Activated CD4-positive, CD25-positive, alpha-beta regulatory T cell (primary cell): ENCODE results near the gene VGLL4.
"Not testable (repeated sequence)": the region's sequence is repeated elsewhere in the genome, so short reads cannot be mapped to it uniquely, and the experiment has no call there.

ENCODE experiments used
- DNase-seq, 4 experiments: peaks; one replicate each; lab custom pipeline; 2025; lab: John Stamatoyannopoulos, UW

VGLL4 gene

GRCh38 chr3:11584570-11584969 lies 59.1 kb downstream of the VGLL4 start:
- DNase-seq: no peak

DNA sequence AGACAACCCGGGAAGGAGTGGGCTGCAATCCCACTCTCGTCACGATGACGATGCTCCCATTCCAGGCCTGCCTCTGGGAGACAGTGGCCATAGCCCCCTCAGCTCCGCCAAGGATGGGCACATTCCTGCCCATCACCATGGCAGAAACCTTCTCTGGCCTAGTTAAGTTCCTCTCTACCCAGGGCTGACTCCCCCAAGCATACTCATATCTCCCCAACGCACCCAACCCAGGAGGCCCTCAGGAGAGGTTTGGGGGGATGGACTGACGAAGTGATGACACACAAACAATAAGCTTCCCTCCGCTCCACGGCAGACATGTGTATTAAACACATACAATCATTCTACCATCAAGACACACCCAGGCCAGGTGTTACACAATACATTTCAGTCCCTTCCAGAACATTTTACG lies 60.1 kb downstream of the VGLL4 start:
- no peak for DNase-seq

GRCh38 chr3:11583235-11583634 lies 60.5 kb downstream of the VGLL4 start:
- no peak for DNase-seq

GRCh38 chr3:11582191-11582968 lies 61.3 kb downstream of the VGLL4 start:
- no peak for DNase-seq

DNA sequence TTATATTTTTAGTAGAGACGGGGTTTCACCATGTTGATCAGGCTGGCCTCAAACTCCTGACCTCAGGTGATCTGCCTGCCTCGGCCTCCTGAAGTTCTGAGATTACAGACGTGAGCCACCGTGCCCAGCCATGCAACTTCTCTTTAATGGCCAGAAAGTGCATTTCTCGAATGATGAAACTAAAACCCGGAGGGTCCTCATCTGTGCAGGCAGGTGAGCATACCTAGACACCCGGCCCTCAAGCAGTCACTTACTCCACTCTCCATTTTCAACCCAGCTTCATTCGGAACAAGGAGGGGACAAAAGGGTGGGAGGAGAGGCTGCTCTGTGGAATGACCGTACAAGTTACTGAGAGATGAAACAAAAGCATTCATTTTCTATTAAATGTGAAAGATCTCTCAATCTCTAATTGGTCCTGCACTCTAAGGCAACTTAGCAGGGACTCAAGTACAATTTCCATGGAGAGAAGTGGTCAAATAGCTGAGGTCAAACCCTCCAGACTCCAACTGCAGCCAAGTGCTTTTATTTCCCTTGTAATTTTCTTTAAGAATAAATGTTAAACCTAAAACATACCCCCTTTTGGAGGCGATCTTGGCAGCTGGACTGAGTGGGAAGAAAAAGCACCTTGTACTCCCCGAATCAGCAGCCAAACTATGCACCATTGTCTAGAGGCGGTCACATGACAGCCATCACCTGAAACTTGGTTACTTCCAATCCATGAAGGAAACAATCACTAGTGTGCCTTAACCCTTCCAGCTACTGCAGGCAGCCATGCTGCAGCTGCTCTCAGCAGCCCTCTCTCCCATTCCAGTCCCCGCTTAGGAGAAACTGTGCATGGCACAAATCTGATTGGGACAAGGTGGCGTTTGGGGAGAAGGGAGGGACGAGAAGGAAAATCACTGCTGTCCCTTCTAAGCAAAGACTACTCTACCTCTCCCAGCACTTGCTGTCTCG lies 62.2 kb downstream of the VGLL4 start:
- no peak for DNase-seq

DNA sequence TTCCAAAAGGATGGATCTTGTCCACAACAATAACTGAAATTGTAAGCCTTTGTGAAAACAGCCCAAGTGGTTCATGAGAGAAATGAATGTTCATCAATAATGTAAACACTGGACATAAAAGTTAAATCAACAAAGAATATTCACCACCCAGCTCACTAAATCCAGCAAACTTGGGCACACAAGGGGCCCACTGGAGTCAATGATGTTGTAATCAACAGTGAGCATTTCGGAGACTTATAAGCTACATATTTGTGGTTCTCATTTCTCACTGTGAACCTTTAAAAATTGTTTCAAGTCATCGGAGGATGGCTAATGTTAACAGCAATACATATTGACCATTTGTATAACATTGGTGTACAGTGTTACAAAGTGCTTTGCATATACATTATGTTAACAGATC lies 63.1 kb downstream of the VGLL4 start:
- DNase-seq: no peak

DNA sequence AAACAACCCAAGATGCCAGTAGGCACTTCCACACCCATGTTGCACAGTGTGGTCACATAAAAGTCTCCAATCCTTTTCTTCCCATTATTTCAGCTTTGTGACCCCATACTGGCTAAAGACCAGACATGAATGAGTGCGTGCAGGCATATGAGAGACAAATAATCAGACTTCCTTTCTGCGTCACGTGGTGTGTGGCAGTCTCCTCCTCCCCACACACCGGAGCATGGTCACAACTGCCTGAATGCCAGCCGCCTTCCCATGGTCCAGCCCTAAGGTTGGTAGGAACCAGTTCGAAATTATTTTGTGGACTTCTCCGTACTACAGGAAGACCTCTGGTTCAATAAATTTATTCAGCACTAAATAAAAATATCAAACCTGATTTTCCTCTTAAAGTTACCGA lies 65.5 kb downstream of the VGLL4 start:
- no peak for DNase-seq

GRCh38 chr3:11576453-11576852 lies 67.3 kb downstream of the VGLL4 start:
- DNase-seq: no peak

GRCh38 chr3:11575677-11576076 lies 68.0 kb downstream of the VGLL4 start:
- no peak for DNase-seq

DNA sequence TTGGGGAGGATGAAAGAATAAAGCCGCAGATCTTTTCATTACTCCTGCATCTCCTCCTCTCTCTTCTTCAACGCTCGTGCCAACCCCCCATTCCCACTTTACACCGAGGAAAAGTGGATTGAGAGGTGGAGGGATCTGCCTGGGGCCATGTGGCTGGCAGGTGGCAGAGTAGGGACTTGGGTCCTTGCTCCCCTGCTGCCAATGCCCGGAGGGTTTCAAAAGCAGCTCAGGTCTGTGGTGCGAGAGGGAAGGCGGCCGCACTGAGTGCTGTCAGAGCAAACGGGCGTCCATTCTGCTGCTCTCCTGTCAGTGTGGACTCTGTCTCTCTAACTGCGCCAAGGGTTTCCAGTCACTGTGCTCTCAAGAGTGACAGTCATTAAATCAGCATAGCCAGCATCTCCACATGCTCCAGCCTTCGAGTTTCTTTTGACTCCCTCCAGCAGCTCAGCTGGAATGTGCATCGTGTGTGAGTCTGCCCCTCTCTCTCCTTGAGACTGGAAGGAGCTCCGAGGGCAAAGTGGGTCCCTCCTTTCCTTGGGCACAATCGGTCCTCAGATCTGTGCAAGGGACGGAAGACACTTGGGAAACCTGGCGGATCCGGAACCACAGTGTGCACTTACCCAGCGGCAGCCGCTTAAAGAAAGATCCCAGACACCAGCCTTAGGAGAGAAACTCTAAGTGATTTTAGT lies 68.6 kb downstream of the VGLL4 start:
- no peak for DNase-seq

GRCh38 chr3:11572660-11573059 lies 71.1 kb downstream of the VGLL4 start:
- not testable (repeated sequence) for DNase-seq

GRCh38 chr3:11570789-11571495 lies 72.8 kb downstream of the VGLL4 start:
- DNase-seq: no peak

- DNase-seq: no peak
Measured at GRCh38 chr3:11570251-11570650, 73.5 kb downstream of the VGLL4 start.

DNA sequence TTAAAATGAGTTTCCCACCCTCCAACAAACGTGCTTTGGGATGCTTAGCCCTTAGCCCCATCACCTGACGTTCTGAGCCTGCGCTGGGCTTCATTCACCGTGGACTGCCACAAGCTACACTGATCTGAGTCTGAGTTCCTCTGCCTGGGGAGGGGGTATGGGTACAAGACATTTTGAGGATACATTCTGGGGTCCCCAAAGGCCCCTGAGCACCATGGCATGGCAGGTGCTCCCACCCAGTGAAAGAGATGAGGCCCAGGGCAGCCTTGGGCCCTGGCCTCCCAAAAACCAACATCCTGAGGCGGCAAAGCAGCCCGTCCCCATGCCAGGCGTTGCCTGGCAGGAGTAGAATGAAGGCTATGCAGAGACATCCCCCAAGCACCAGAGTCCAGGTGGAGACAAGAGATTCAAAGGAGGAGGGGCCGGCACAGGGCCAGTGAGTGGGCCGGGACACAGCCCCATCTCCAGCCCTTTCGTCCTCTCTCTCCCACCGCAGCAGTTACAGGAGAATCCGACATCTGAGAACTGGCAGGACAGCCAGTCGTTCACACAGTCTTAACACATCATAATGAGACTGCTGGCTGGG lies 74.5 kb downstream of the VGLL4 start:
- DNase-seq: no peak

- no peak for DNase-seq
Measured at GRCh38 chr3:11568503-11569155, 75.1 kb downstream of the VGLL4 start.

GRCh38 chr3:11567516-11568467 lies 75.9 kb downstream of the VGLL4 start:
- no peak for DNase-seq

DNA sequence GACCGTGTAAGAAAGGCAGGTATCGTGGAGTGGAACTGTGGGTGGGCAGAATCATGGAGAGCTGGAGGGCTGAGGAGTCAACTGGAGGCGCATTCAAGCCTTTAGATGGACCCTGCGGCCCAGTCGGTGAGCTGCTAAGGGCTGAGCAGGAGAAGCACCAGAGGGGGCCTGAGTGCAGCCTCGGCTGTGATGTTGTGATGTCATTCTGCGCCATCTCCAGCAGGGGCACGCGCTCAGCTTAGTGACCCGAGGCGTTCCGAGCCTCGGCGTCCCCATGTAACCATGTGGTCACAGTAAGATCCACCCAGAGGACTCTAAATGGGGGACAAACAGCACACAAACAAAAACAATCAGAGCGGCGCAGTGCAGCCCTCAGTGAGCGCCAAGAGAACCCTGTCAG lies 76.8 kb downstream of the VGLL4 start:
- no peak for DNase-seq

DNA sequence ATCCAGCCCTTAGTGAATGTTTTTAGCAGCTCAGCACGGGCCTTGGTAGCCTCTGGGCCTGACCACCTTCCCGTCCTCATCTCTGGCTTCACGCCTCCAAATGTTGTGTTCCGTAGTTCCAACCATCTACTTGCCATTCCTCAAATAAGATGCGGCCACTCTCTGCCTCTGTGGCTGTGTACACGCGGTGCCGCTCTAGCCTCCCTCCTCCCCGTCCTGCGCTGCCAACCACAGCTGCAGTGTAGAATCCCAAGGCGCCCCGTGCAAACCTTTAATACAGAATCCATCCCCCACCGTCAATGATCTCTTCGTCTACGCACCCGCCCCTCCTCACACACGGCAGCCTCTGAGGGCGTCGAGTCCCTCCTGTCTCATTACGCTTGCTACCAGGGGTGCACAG lies 77.2 kb downstream of the VGLL4 start:
- DNase-seq: no peak

GRCh38 chr3:11565932-11566331 lies 77.8 kb downstream of the VGLL4 start:
- no peak for DNase-seq

GRCh38 chr3:11565492-11565891 lies 78.2 kb downstream of the VGLL4 start:
- DNase-seq: no peak
